ENCODE data around the gene MEIS2.

DNA sequence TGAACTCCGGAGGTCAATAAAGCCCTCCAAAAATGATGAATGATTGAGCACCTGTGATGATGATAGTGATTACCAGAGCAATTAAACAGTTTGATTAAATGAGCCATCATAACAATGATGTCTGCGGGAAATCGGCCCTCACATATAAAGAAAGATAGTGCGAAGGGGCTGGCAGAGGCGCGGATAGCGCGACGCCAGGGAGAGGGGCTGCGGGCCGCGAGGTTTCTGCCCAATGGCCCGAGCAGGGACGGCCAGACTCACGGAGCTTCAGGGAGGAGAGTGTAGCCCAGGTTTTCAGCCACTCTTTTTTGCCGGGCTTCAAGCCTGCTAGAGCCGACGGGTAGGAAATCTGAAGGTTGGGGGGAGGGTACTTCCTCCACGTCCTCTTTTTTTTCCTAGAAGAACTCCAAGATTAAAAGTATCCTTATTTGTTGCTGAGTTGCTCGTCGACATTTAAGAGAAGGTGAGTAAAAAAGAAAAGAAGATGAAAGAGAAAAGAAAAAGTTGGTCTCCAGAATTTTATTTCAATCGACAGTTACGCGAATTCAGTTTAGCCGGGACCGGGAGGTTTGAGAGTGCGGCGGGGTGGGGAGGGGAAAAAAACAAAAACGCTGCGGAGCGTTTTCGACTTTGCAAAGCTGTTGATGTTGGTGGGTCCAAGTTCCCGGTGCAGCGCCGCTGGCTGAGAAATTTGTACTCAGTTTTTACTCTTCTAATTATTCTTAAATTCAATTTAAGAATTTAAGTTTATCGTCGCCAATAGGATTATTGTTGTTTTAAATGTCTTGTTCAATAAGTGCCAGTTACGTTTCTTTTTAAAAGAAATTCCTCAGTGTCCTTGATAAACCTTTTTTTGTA lies 2.2 kb upstream of the MEIS2 start:
- TF ChIP-seq, protein P1, sequence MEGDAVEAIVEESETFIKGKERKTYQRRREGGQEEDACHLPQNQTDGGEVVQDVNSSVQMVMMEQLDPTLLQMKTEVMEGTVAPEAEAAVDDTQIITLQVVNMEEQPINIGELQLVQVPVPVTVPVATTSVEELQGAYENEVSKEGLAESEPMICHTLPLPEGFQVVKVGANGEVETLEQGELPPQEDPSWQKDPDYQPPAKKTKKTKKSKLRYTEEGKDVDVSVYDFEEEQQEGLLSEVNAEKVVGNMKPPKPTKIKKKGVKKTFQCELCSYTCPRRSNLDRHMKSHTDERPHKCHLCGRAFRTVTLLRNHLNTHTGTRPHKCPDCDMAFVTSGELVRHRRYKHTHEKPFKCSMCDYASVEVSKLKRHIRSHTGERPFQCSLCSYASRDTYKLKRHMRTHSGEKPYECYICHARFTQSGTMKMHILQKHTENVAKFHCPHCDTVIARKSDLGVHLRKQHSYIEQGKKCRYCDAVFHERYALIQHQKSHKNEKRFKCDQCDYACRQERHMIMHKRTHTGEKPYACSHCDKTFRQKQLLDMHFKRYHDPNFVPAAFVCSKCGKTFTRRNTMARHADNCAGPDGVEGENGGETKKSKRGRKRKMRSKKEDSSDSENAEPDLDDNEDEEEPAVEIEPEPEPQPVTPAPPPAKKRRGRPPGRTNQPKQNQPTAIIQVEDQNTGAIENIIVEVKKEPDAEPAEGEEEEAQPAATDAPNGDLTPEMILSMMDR (tag by site-specific recombination; IDR thresholded peaks at IDR 0.05), result no peak
- peak; percentile 64 for TF ChIP-seq ZNF335 (tag by site-specific recombination; conservative IDR thresholded peaks at IDR 0.05)
- TF ChIP-seq, protein P2, sequence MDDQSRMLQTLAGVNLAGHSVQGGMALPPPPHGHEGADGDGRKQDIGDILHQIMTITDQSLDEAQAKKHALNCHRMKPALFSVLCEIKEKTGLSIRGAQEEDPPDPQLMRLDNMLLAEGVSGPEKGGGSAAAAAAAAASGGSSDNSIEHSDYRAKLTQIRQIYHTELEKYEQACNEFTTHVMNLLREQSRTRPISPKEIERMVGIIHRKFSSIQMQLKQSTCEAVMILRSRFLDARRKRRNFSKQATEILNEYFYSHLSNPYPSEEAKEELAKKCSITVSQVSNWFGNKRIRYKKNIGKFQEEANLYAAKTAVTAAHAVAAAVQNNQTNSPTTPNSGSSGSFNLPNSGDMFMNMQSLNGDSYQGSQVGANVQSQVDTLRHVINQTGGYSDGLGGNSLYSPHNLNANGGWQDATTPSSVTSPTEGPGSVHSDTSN (CRISPR knock-in tag; IDR thresholded peaks at IDR 0.05), result no peak
- TF ChIP-seq ZBTB21 (tag by site-specific recombination; IDR thresholded peaks at IDR 0.05), result no peak
- TF ChIP-seq, protein P3, sequence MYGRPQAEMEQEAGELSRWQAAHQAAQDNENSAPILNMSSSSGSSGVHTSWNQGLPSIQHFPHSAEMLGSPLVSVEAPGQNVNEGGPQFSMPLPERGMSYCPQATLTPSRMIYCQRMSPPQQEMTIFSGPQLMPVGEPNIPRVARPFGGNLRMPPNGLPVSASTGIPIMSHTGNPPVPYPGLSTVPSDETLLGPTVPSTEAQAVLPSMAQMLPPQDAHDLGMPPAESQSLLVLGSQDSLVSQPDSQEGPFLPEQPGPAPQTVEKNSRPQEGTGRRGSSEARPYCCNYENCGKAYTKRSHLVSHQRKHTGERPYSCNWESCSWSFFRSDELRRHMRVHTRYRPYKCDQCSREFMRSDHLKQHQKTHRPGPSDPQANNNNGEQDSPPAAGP (tag by site-specific recombination; IDR thresholded peaks at IDR 0.05), result no peak
- TF ChIP-seq ZNF174 (tag by site-specific recombination; IDR thresholded peaks at IDR 0.05), result no peak
- no peak for TF ChIP-seq KLF16 (tag by site-specific recombination; IDR thresholded peaks at IDR 0.05)
- TF ChIP-seq, protein P4, sequence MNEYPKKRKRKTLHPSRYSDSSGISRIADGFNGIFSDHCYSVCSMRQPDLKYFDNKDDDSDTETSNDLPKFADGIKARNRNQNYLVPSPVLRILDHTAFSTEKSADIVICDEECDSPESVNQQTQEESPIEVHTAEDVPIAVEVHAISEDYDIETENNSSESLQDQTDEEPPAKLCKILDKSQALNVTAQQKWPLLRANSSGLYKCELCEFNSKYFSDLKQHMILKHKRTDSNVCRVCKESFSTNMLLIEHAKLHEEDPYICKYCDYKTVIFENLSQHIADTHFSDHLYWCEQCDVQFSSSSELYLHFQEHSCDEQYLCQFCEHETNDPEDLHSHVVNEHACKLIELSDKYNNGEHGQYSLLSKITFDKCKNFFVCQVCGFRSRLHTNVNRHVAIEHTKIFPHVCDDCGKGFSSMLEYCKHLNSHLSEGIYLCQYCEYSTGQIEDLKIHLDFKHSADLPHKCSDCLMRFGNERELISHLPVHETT (tag by site-specific recombination; IDR thresholded peaks at IDR 0.05), result 0 out of 2 replicates have a peak, but pooled peaks have one; percentile 14

Measured in HEK293 (cell line).